Adrenal gland (tissue), 12 donors: Measurements from ENCODE around the gene EDNRB. TPM values are rescaled to one million over a fixed set of nuclear protein-coding genes. Genes with fewer than 3 reads are reported as not detected.
A peak's percentile ranks its signal among the peaks of the same experiment; 100 is the strongest.

ENCODE experiments used
- DNase-seq, 7 donors: peaks; one replicate each; pipeline ENCODE4 v3.0.0-alpha.2; 2019 to 2020
- H3K27ac ChIP-seq, 5 donors: fragments of 200-600 bp; sonication (generic) in 4 of 5; 1 replicate in 3 of 5; 2 replicates in 2 of 5; pipeline versions ENCODE4 v1.5.1 to v1.8.0; 2016 to 2020; ENCODE audit warnings: mild to moderate bottlenecking in 1 of 5
- H3K27me3 ChIP-seq: fragments of 200-600 bp; 2 replicates; pipeline ENCODE4 v1.8.0; 2021
- H3K36me3 ChIP-seq, 2 donors: fragments of 200-600 bp; replicated peaks in 1 of 2; 1 replicate in 1 of 2; 2 replicates in 1 of 2; pipeline versions ENCODE4 v1.5.1 to v1.8.0; 2018 to 2022
- H3K4me1 ChIP-seq, 2 donors: fragments of 200-600 bp; replicated peaks in 1 of 2; 1 replicate in 1 of 2; 2 replicates in 1 of 2; pipeline versions ENCODE4 v1.5.1 to v1.8.0; 2018 to 2021
- H3K4me3 ChIP-seq, 4 donors: fragments of 200-600 bp; sonication (generic) in 3 of 4; one replicate each; pipeline ENCODE4 v1.5.1; 2016 to 2018
- H3K9me3 ChIP-seq, 3 donors: fragments of 200-600 bp; sonication (generic) in 1 of 3; replicated peaks in 1 of 3; 1 replicate in 2 of 3; 2 replicates in 1 of 3; pipeline versions ENCODE4 v1.5.1 to v1.8.0; 2016 to 2021
- CTCF ChIP-seq, 6 experiments: fragments of 450-650 bp in 4 of 6; fragments of 200-600 bp in 2 of 6; sonication (generic) in 1 of 6; IDR thresholded peaks; 1 replicate in 5 of 6; 2 replicates in 1 of 6; pipeline versions ENCODE4 v1.5.1 to v1.8.0; 2016 to 2021; ENCODE audit warnings: antibody characterized with exemption in 6 of 6, mild to moderate bottlenecking in 2 of 6, moderate library complexity in 1 of 6
- POLR2A ChIP-seq, 2 donors: fragments of 450-650 bp; IDR thresholded peaks; one replicate each; pipeline ENCODE4 v1.6.1; 2017; ENCODE audit warnings: antibody characterized with exemption in 2 of 2, mild to moderate bottlenecking in 2 of 2, moderate library complexity in 1 of 2
- WGBS, 4 donors: extraction: QIAGEN DNeasy Blood & Tissue Kit in 2 of 4; methylation state at CpG; one replicate each; pipeline versions ENCODE4 v1.1.5 to v1.1.7; 2013 to 2017; 5-methylcytosine and 5-hydroxymethylcytosine counted together
- intact Hi-C, 2 donors: fragments of 100-400 bp; cut with DNase I; formaldehyde crosslinking; loops; one replicate each; pipeline versions ENCODE4 v1.14.1 to v1.15.0; 2022 to 2023
- polyA plus RNA-seq, 3 donors: library from polyadenylated mRNA; stranded (reverse); fragments of 200-250 nt in 2 of 3; fragments of 350-450 nt in 1 of 3; fragmentation: Illumina TruSeq in 1 of 3; extraction: RNeasy Lipid Tissue Mini Kit (QIAGEN cat#74804) in 1 of 3; gene quantifications; one replicate each; pipeline ENCODE4 v1.2.3, GENCODE V29; 2013 to 2014
- total RNA-seq, 9 donors: library from RNA; depleted of rRNA in 4 of 9; stranded (reverse); fragments of >200 nt in 4 of 9; fragments of 120-200 nt in 1 of 9; fragmentation: NEBNext Ultra II Directional in 1 of 9; extraction: Animal tissue kit (Norgen Biotek cat#: 25700) in 1 of 9; gene quantifications; one replicate each; pipeline versions ENCODE4 v1.1.0 to v1.2.4, GENCODE V29; 2013 to 2023
- donor health status: healthy with polysubstance abuse.
- donor health status: Bipolar disorder and iron deficiency.
- donor health status: DM: yes; HTN: yes; CAD: no.
- donor health status: DM: no; HTN: no; CAD: no.
- donor health status: DM: no; HTN: no; CAD: no.
- donor health status: DM: yes; HTN: yes; CAD: no.

Gene EDNRB
- total and polyA plus RNA-seq, 12 donors: 14.0 to 216 (median 91.5) TPM

- Histone ChIP-seq H3K27ac (no peak overlapping the region), H3K36me3 (no peaks in the 10 kb centered on the region), H3K27me3 (no peaks in the 10 kb centered on the region), H3K4me1 (peaks cover 0 to 16% of the 10 kb centered on the region in 2 donors), H3K9me3 (no peaks in the 10 kb centered on the region), H3K4me3 (no peak overlapping the region)
- TF ChIP-seq POLR2A (IDR thresholded peaks at IDR 0.05) (no peak), CTCF (IDR thresholded peaks at IDR 0.05) (no peak)
- DNase-seq: no peak
- WGBS, 4 donors: 94 to 99% (median 96%) methylated on average over 4 of the region's 4 CpGs
- intact Hi-C loops: no loop called here
These were observed 16.2 kb downstream of the EDNRB start for GRCh38 chr13:77902319-77902963.

- intact Hi-C loops: no loop called here
- WGBS, 4 donors: 14 to 25% (median 16%) methylated on average over 4 of the region's 4 CpGs
- no peaks in the 10 kb centered on the region for H3K36me3 ChIP-seq
- DNase-seq: peak in 1 of 7 donors; percentile 7
- no peak overlapping the region for H3K4me3 ChIP-seq
- no peaks in the 10 kb centered on the region for H3K9me3 ChIP-seq
- no peaks in the 10 kb centered on the region for H3K27me3 ChIP-seq
- peak overlapping the region; percentile 21 to 87 (median 54) for H3K27ac ChIP-seq
- peaks cover 0 to 16% of the 10 kb centered on the region in 2 donors for H3K4me1 ChIP-seq
- no peak for TF ChIP-seq POLR2A (IDR thresholded peaks at IDR 0.05)
- no peak for TF ChIP-seq CTCF (IDR thresholded peaks at IDR 0.05)
These were observed 20.5 kb downstream of the EDNRB start for GRCh38 chr13:77898097-77898496.

GRCh38 chr13:77896977-77897376 is 21.7 kb downstream of the EDNRB start:
- Histone ChIP-seq H3K9me3 (no peaks in the 10 kb centered on the region), H3K36me3 (no peaks in the 10 kb centered on the region), H3K27me3 (no peaks in the 10 kb centered on the region), H3K4me3 (no peak overlapping the region), H3K4me1 (peaks cover 0 to 16% of the 10 kb centered on the region in 2 donors), H3K27ac (peak overlapping the region in 4 of 5 donors; percentile 45 to 87 (median 63))
- 52 to 70% (median 62%) methylated on average over 2 of the region's 2 CpGs for WGBS, 4 donors
- intact Hi-C loops: no loop called here
- DNase-seq: no peak
- TF ChIP-seq POLR2A (IDR thresholded peaks at IDR 0.05) (no peak), CTCF (IDR thresholded peaks at IDR 0.05) (no peak)

- H3K9me3 ChIP-seq: no peaks in the 10 kb centered on the region
- intact Hi-C loops: no loop called here
- WGBS, 4 donors: 63 to 70% (median 66%) methylated on average over 8 of the region's 8 CpGs
- DNase-seq: peak in 5 of 7 donors; percentile 20 to 66 (median 27)
- H3K27me3 ChIP-seq: no peaks in the 10 kb centered on the region
- H3K4me3 ChIP-seq: no peak overlapping the region
- no peaks in the 10 kb centered on the region for H3K36me3 ChIP-seq
- H3K4me1 ChIP-seq: peaks cover 0 to 16% of the 10 kb centered on the region in 2 donors
- TF ChIP-seq POLR2A (IDR thresholded peaks at IDR 0.05) (no peak), CTCF (IDR thresholded peaks at IDR 0.05) (no peak)
- H3K27ac ChIP-seq: peak overlapping the region in 4 of 5 donors; percentile 45 to 87 (median 63)
These were observed 22.1 kb downstream of the EDNRB start for GRCh38 chr13:77896536-77896935.
